GM12891 (cell line): Measurements from ENCODE around the gene ZGLP1.

Source experiments
- POLR2A ChIP-seq: IDR thresholded peaks from 2 replicates; pipeline ENCODE4 v1.6.1; 2011; ENCODE audit warnings: low read depth, low read length, control low read depth
- POLR2AphosphoS5 ChIP-seq: IDR thresholded peaks from 2 replicates; pipeline ENCODE4 v1.6.1; 2011; ENCODE audit warnings: low read depth, low read length, control low read depth
- POU2F2 ChIP-seq: IDR thresholded peaks from 2 replicates; pipeline ENCODE4 v1.6.1; 2011; ENCODE audit warnings: low read depth, mild to moderate bottlenecking, control low read depth, low read length, moderate library complexity
- SPI1 ChIP-seq: IDR thresholded peaks from 2 replicates; pipeline ENCODE4 v1.6.1; 2011; ENCODE audit warnings: low read depth, low read length, control low read depth
- TAF1 ChIP-seq: IDR thresholded peaks from 2 replicates; pipeline ENCODE4 v1.6.1; 2011; ENCODE audit warnings: low read depth, low read length, control low read depth

DNA sequence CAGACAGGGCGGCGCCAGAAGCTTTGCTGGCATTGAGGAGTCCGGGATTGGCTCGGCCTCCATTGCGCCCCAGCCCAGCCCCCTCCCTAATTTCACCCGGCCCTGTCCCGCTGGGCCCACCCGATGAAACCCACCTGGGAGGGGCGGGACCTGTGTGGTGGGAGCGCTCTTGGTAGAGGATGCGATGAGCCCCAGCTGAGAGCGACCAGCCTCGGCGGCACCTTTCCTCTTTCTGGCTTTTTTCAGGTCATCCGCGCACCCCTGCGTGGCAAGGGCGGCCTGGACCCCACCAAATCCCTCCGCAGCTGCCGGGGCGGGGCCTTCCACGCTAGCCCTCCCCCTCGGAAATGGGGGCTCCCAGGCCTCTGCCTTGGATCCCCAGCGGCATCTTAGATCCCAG lies at the start of gene ZGLP1:
- no peak for TF ChIP-seq POLR2A
- TF ChIP-seq TAF1: no peak
- TF ChIP-seq POLR2AphosphoS5: no peak
- no peak for TF ChIP-seq POU2F2
- TF ChIP-seq SPI1: no peak
